Neutrophil (primary cell): ENCODE measurements around the gene NUP107.

Experiments
- H3K27ac ChIP-seq: fragments of 200-600 bp; sonication (generic); 2 replicates; pipeline ENCODE4 v1.5.1; 2016; ENCODE audit warnings: mild to moderate bottlenecking, moderate library complexity
- H3K27me3 ChIP-seq: fragments of 200-600 bp; sonication (generic); 2 replicates; pipeline ENCODE4 v1.6.0; 2016; ENCODE audit warnings: mild to moderate bottlenecking
- H3K36me3 ChIP-seq: fragments of 200-600 bp; sonication (generic); 2 replicates; pipeline ENCODE4 v1.5.1; 2017
- H3K4me1 ChIP-seq, 2 experiments: fragments of 200-600 bp in 1 of 2; sonication (generic) in 1 of 2; 1 replicate in 1 of 2; 2 replicates in 1 of 2; pipeline versions ENCODE4 v1.5.1 to v1.6.1; 2013 to 2016; ENCODE audit warnings: low read depth in 1 of 2, low read length in 1 of 2, mild to moderate bottlenecking in 1 of 2, moderate library complexity in 1 of 2; ENCODE audit not compliant: control insufficient read depth in 1 of 2, insufficient read depth in 1 of 2
- H3K4me3 ChIP-seq, 2 experiments: fragments of 200-600 bp in 1 of 2; sonication (generic) in 1 of 2; 1 replicate in 1 of 2; 2 replicates in 1 of 2; pipeline ENCODE4 v1.5.1; 2013 to 2016; ENCODE audit warnings: low read depth in 1 of 2, low read length in 1 of 2, mild to moderate bottlenecking in 1 of 2, moderate library complexity in 1 of 2
- H3K9me3 ChIP-seq: fragments of 200-600 bp; sonication (generic); 2 replicates; pipeline ENCODE4 v1.5.1; 2016
- CTCF ChIP-seq: fragments of 200-600 bp; sonication (generic); IDR thresholded peaks from 2 replicates; pipeline ENCODE4 v1.5.1; 2016; ENCODE audit warnings: antibody characterized with exemption

Gene NUP107

GRCh38 chr12:68646484-68646883, 40.3 kb upstream of the NUP107 start:
- no peaks in the 10 kb centered on the region for H3K27me3 ChIP-seq
- H3K4me3 ChIP-seq: no peak overlapping the region
- TF ChIP-seq CTCF: no peak
- peaks cover 26% of the 10 kb centered on the region for H3K36me3 ChIP-seq
- no peaks in the 10 kb centered on the region for H3K9me3 ChIP-seq
- H3K4me1 ChIP-seq: peaks cover 8 to 10% of the 10 kb centered on the region in 2 experiments
- H3K27ac ChIP-seq: peak overlapping the region; percentile 13

DNA sequence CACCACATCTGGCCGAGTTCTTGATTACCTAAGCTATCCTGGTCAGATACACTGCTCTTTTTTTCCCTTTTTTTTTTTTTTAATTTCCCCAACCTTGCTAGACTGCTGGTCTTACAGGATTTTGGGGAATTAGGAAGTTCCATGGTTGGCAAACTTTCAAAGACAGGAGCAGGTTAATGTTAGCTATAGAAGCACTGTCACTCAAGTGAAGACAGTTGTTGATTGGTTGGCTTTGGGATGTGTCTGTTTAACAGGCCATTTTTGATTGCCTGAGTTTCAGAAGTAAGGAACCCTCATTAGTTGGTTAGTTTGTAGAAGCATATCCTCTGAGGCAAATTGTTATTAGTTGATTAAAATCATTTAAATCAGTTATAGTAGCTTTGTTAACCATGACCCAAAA, 39.3 kb upstream of the NUP107 start:
- no peak for TF ChIP-seq CTCF
- no peaks in the 10 kb centered on the region for H3K9me3 ChIP-seq
- peaks cover 8 to 12% of the 10 kb centered on the region in 2 experiments for H3K4me1 ChIP-seq
- H3K4me3 ChIP-seq: no peak overlapping the region
- peaks cover 35% of the 10 kb centered on the region for H3K36me3 ChIP-seq
- H3K27ac ChIP-seq: peak overlapping the region; percentile 12
- no peaks in the 10 kb centered on the region for H3K27me3 ChIP-seq

DNA sequence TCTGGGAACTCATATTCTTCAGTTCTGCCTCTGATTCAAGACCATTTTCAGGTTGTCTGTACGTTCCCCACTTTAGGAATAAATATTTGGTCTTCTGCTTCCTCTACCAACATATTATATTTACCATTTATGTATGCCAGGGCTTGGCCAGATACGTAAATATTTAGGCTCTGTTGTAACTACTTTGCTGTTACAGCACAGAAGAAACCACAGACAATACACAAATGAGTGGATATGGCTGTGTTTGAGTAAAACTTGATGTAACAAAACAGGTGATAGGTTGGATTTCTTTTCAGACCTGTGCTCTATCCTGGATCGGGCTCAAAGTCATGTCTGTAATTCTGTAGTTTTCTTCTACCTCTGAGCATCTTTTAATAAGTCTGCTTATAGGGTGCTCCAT, 38.6 kb upstream of the NUP107 start:
- peak overlapping the region; percentile 10 for H3K27ac ChIP-seq
- peaks cover 35% of the 10 kb centered on the region for H3K36me3 ChIP-seq
- no peak overlapping the region for H3K4me3 ChIP-seq
- no peak for TF ChIP-seq CTCF
- H3K9me3 ChIP-seq: no peaks in the 10 kb centered on the region
- no peaks in the 10 kb centered on the region for H3K27me3 ChIP-seq
- H3K4me1 ChIP-seq: peaks cover 8 to 12% of the 10 kb centered on the region in 2 experiments

DNA sequence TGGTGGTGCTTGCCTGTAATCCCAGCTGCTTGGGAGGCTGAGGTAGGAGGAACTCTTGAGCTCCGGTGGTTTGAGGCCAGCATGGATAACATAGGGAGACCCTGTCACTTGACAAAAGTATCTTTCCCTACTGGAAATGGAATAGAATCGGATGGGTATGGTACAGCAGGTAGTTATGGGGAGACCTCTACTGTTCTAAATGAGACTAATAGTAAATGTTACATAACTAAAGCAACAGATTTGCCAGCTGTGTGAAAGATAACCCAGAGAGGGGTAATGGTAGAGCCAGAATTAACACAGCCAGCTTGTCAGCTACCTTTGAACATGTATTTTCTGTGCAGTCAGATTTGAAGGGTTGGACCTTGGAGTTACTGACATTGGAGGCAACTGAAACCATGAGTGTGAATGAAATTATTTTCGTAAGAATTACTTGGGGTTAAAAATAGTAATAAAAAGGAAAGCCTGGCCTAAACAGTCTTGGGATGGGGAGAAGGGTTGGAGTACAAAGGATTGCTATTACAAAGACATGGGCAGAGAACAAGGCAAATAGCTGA, 21.7 kb upstream of the NUP107 start:
- Histone ChIP-seq H3K4me3 (no peak overlapping the region), H3K27ac (no peak overlapping the region), H3K36me3 (peaks cover 38% of the 10 kb centered on the region), H3K27me3 (no peaks in the 10 kb centered on the region), H3K4me1 (no peaks in the 10 kb centered on the region), H3K9me3 (no peaks in the 10 kb centered on the region)
- no peak for TF ChIP-seq CTCF

DNA sequence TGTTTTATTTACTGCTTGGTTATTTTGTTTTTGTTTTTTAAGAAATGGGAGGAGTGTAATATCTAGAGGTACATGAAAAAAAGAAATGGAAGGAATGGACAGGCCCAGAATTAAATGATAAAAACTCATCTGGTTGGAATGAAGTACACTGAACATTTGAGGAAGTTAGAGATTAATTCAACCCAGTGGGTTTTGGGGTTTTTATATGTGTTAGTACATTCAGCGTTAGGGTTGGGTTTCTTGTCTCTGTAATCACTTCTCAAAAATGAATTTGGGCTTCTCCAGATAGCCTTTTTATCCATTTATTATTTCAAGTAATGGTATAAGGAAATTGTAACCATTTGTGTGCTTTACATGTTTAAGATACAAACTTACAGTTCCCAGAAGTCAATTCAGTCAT, 19.5 kb upstream of the NUP107 start:
- TF ChIP-seq CTCF: no peak
- H3K4me1 ChIP-seq: no peaks in the 10 kb centered on the region
- peaks cover 23% of the 10 kb centered on the region for H3K36me3 ChIP-seq
- H3K27me3 ChIP-seq: no peaks in the 10 kb centered on the region
- no peak overlapping the region for H3K4me3 ChIP-seq
- no peaks in the 10 kb centered on the region for H3K9me3 ChIP-seq
- no peak overlapping the region for H3K27ac ChIP-seq

GRCh38 chr12:68667896-68668295, 18.9 kb upstream of the NUP107 start:
- TF ChIP-seq CTCF: no peak
- Histone ChIP-seq H3K9me3 (no peaks in the 10 kb centered on the region), H3K36me3 (peaks cover 19% of the 10 kb centered on the region), H3K27me3 (no peaks in the 10 kb centered on the region), H3K4me3 (no peak overlapping the region), H3K4me1 (no peaks in the 10 kb centered on the region), H3K27ac (no peak overlapping the region)
